ENCODE data around the gene SLC38A8. TPM values are rescaled to one million over a fixed set of nuclear protein-coding genes. Genes with fewer than 3 reads are reported as not detected.

The SLC38A8 gene
- total RNA-seq, 4 donors from 2014 or later: not detected

- H3K27me3 ChIP-seq: no peaks in the 10 kb centered on the region
- H3K36me3 ChIP-seq: no peaks in the 10 kb centered on the region
- no peak for TF ChIP-seq POLR2A (IDR thresholded peaks at IDR 0.05)
- TF ChIP-seq CTCF (IDR thresholded peaks at IDR 0.05): no peak
- 84 to 86% methylated on average over 35 to 42 of the region's 42 CpGs for WGBS, 2 donors
- H3K4me3 ChIP-seq (replicated peaks in 1 of 3): no peak overlapping the region
- peaks cover 0 to 10% of the 10 kb centered on the region in 2 donors for H3K4me1 ChIP-seq
- intact Hi-C loops (cut with DNase I): no loop called here
- DNase-seq: no peak
- H3K27ac ChIP-seq: no peak overlapping the region
- no peaks in the 10 kb centered on the region for H3K9me3 ChIP-seq
These were observed 1.5 kb downstream of the SLC38A8 start for GRCh38 chr16:84040823-84041820.

- Histone ChIP-seq H3K9me3 (no peaks in the 10 kb centered on the region), H3K27me3 (no peaks in the 10 kb centered on the region), H3K36me3 (no peaks in the 10 kb centered on the region), H3K4me3 (replicated peaks in 1 of 3) (no peak overlapping the region), H3K4me1 (peaks cover 0 to 10% of the 10 kb centered on the region in 2 donors), H3K27ac (no peak overlapping the region)
- intact Hi-C loops (cut with DNase I): no loop called here
- TF ChIP-seq CTCF (IDR thresholded peaks at IDR 0.05): no peak
- no peak for TF ChIP-seq POLR2A (IDR thresholded peaks at IDR 0.05)
- DNase-seq: no peak
- WGBS, 2 donors: 82 to 83% methylated on average over 13 to 14 of the region's 14 CpGs
These were observed 2.3 kb downstream of the SLC38A8 start for GRCh38 chr16:84040226-84040822.

GRCh38 chr16:84039696-84040095 lies 2.9 kb downstream of the SLC38A8 start:
- Histone ChIP-seq H3K27ac (no peak overlapping the region), H3K9me3 (no peaks in the 10 kb centered on the region), H3K4me1 (peaks cover 0 to 10% of the 10 kb centered on the region in 2 donors), H3K36me3 (no peaks in the 10 kb centered on the region), H3K27me3 (no peaks in the 10 kb centered on the region), H3K4me3 (replicated peaks in 1 of 3) (no peak overlapping the region)
- WGBS, 2 donors: 86 to 96% methylated on average over 12 of the region's 12 CpGs
- intact Hi-C loops (cut with DNase I): no loop called here
- no peak for TF ChIP-seq CTCF (IDR thresholded peaks at IDR 0.05)
- TF ChIP-seq POLR2A (IDR thresholded peaks at IDR 0.05): no peak
- no peak for DNase-seq

- intact Hi-C loops (cut with DNase I): no loop called here
- 91 to 95% methylated on average over 12 of the region's 12 CpGs for WGBS, 2 donors
- H3K27ac ChIP-seq: no peak overlapping the region
- no peaks in the 10 kb centered on the region for H3K27me3 ChIP-seq
- TF ChIP-seq CTCF (IDR thresholded peaks at IDR 0.05): no peak
- TF ChIP-seq POLR2A (IDR thresholded peaks at IDR 0.05): no peak
- H3K9me3 ChIP-seq: no peaks in the 10 kb centered on the region
- H3K36me3 ChIP-seq: no peaks in the 10 kb centered on the region
- peaks cover 0 to 9% of the 10 kb centered on the region in 2 donors for H3K4me1 ChIP-seq
- no peak for DNase-seq
- H3K4me3 ChIP-seq (replicated peaks in 1 of 3): no peak overlapping the region
These were observed 4.1 kb downstream of the SLC38A8 start for GRCh38 chr16:84038469-84038868.

- WGBS, 2 donors: 80 to 100% methylated on average over 7 to 8 of the region's 8 CpGs
- H3K4me3 ChIP-seq (replicated peaks in 1 of 3): no peak overlapping the region
- H3K27ac ChIP-seq: no peak overlapping the region
- H3K36me3 ChIP-seq: no peaks in the 10 kb centered on the region
- H3K9me3 ChIP-seq: no peaks in the 10 kb centered on the region
- H3K4me1 ChIP-seq: no peaks in the 10 kb centered on the region
- no peak for TF ChIP-seq POLR2A (IDR thresholded peaks at IDR 0.05)
- TF ChIP-seq CTCF (IDR thresholded peaks at IDR 0.05): no peak
- intact Hi-C loops (cut with DNase I): no loop called here
- peak in 1 of 2 donors; percentile 45 for DNase-seq
- no peaks in the 10 kb centered on the region for H3K27me3 ChIP-seq
These were observed 5.6 kb downstream of the SLC38A8 start for GRCh38 chr16:84036982-84037425.

All from thyroid gland (tissue), 4 donors.